GM23338 (cell line): Measurements from ENCODE around the gene SUGCT. TPM values are rescaled to one million over a fixed set of nuclear protein-coding genes. Genes with fewer than 3 reads are reported as not detected.

Experiments used
- ATAC-seq: fragments of 200-7000 bp; cut with Tn5 transposase; 3 replicates; pipeline ENCODE4 v1.9.1; 2020
- DNase-seq: peaks from one replicate; pipeline ENCODE4 v3.0.0-alpha.2; 2015; ENCODE audit warnings: low spot score
- H2AFZ ChIP-seq: fragments of 200-600 bp; sonication (generic); 2 replicates; pipeline ENCODE4 v1.8.0; 2016; ENCODE audit warnings: antibody characterized with exemption, mild to moderate bottlenecking, moderate library complexity
- H3F3A ChIP-seq: fragments of 200-600 bp; sonication (generic); replicated peaks from 2 replicates; pipeline ENCODE4 v1.8.0; 2017; ENCODE audit warnings: antibody characterized with exemption, mixed run types, low read depth
- H3K27ac ChIP-seq: fragments of 200-600 bp; sonication (generic); 2 replicates; pipeline ENCODE4 v1.6.1; 2016; ENCODE audit warnings: low read depth
- H3K27me3 ChIP-seq: fragments of 200-600 bp; sonication (generic); 2 replicates; pipeline ENCODE4 v1.8.0; 2016; ENCODE audit warnings: mild to moderate bottlenecking, mixed run types, moderate library complexity; ENCODE audit not compliant: insufficient read depth
- H3K36me3 ChIP-seq: fragments of 200-600 bp; sonication (generic); 2 replicates; pipeline ENCODE4 v1.8.0; 2016; ENCODE audit warnings: mild to moderate bottlenecking; ENCODE audit not compliant: insufficient read depth
- H3K4me1 ChIP-seq: fragments of 200-600 bp; sonication (generic); 2 replicates; pipeline ENCODE4 v1.8.0; 2016; ENCODE audit warnings: mild to moderate bottlenecking, moderate library complexity; ENCODE audit not compliant: insufficient read depth
- H3K4me2 ChIP-seq: fragments of 200-600 bp; sonication (generic); 2 replicates; pipeline ENCODE4 v1.7.1; 2017; ENCODE audit warnings: mixed run types
- H3K4me3 ChIP-seq: fragments of 200-600 bp; sonication (generic); 2 replicates; pipeline ENCODE4 v1.6.1; 2016; ENCODE audit warnings: mixed run types
- H3K79me2 ChIP-seq: fragments of 200-600 bp; sonication (generic); replicated peaks from 2 replicates; pipeline ENCODE4 v1.8.0; 2017; ENCODE audit warnings: mild to moderate bottlenecking; ENCODE audit not compliant: insufficient read depth
- H3K9me2 ChIP-seq: fragments of 200-600 bp; sonication (generic); 2 replicates; pipeline ENCODE4 v1.8.0; 2017; ENCODE audit not compliant: insufficient read depth
- H4K20me1 ChIP-seq: fragments of 200-600 bp; sonication (generic); replicated peaks from 2 replicates; pipeline ENCODE4 v1.8.0; 2017; ENCODE audit warnings: mild to moderate bottlenecking; ENCODE audit not compliant: insufficient read depth
- H3K27ac Mint-ChIP-seq: 2 replicates; pipeline ENCODE4 v1.8.0; 2020; ENCODE audit warnings: inconsistent platforms, mild to moderate bottlenecking, moderate library complexity, mixed read lengths
- H3K27me3 Mint-ChIP-seq: 3 replicates; pipeline ENCODE4 v1.8.0; 2022; ENCODE audit warnings: low read depth, mild to moderate bottlenecking, moderate library complexity, mixed read lengths, inconsistent platforms; ENCODE audit not compliant: insufficient read depth, poor library complexity
- H3K36me3 Mint-ChIP-seq: 3 replicates; pipeline ENCODE4 v1.8.0; 2021; ENCODE audit warnings: low read depth, mild to moderate bottlenecking, inconsistent platforms, moderate library complexity, mixed read lengths
- H3K4me1 Mint-ChIP-seq: 3 replicates; pipeline ENCODE4 v1.8.0; 2020; ENCODE audit warnings: mild to moderate bottlenecking, inconsistent platforms, mixed read lengths
- H3K4me3 Mint-ChIP-seq: 3 replicates; pipeline ENCODE4 v1.8.0; 2021; ENCODE audit warnings: moderate library complexity, mild to moderate bottlenecking, inconsistent platforms, mixed read lengths
- H3K9me3 Mint-ChIP-seq: 3 replicates; pipeline ENCODE4 v1.8.0; 2020; ENCODE audit warnings: moderate library complexity, mild to moderate bottlenecking, inconsistent platforms, mixed read lengths
- CREB1 ChIP-seq: fragments of 250-450 bp; sonication (Bioruptor Pico); IDR thresholded peaks from 2 replicates; pipeline ENCODE4 v1.5.0; 2020; ENCODE audit warnings: low read depth, mild to moderate bottlenecking, moderate library complexity
- CTCF ChIP-seq, 2 experiments: fragments of 200-600 bp in 1 of 2; sonication (generic) in 1 of 2; conservative IDR thresholded peaks; 2 replicates each; pipeline versions ENCODE4 v1.5.1 to v1.6.1; 2016 to 2017; ENCODE audit warnings: antibody characterized with exemption in 2 of 2, low read depth in 2 of 2, mild to moderate bottlenecking in 2 of 2, moderate library complexity in 1 of 2
- ETS1 ChIP-seq: IDR thresholded peaks from 2 replicates; pipeline ENCODE4 v1.6.1; 2016; ENCODE audit warnings: antibody characterized with exemption
- EZH2phosphoT487 ChIP-seq: fragments of 200-600 bp; sonication (generic); IDR thresholded peaks from one replicate; pipeline ENCODE4 v1.8.1; 2018; ENCODE audit warnings: antibody characterized with exemption; ENCODE audit not compliant: unreplicated experiment
- JUNB ChIP-seq: IDR thresholded peaks from one replicate; pipeline ENCODE4 v1.6.1; 2016; ENCODE audit warnings: antibody characterized with exemption; ENCODE audit not compliant: unreplicated experiment
- STAT1 ChIP-seq: IDR thresholded peaks from one replicate; pipeline ENCODE4 v1.6.1; 2016; ENCODE audit warnings: antibody characterized with exemption; ENCODE audit not compliant: unreplicated experiment
- ZNF114 ChIP-seq: fragments of 250-450 bp; sonication (Bioruptor Pico); IDR thresholded peaks from 2 replicates; pipeline ENCODE4 v1.5.0; 2020; ENCODE audit warnings: mild to moderate bottlenecking, moderate library complexity
- ZNF462 ChIP-seq: fragments of 250-450 bp; sonication (Bioruptor Pico); IDR thresholded peaks from 2 replicates; pipeline ENCODE4 v1.5.0; 2020; ENCODE audit warnings: mild to moderate bottlenecking, moderate library complexity
- polyA plus RNA-seq: library from polyadenylated mRNA; unstranded; fragments of >200 nt; fragmentation: Nextera tagmentation; extraction: Ambion mirVana; gene quantifications from 2 replicates; pipeline ENCODE4 v1.2.1, GENCODE V29; 2016
- total RNA-seq: library from RNA; depleted of rRNA; stranded (reverse); fragments of >200 nt; shearing (Covaris generic); gene quantifications from 2 replicates; pipeline ENCODE4 v1.2.3, GENCODE V29; 2014

SUGCT gene
- total and polyA plus RNA-seq, 2 experiments from 2014 or later, result 4.2 to 5.6 TPM

- no peaks in the 10 kb centered on the region for H3K4me1 ChIP-seq
- Mint-ChIP-seq H3K9me3 (no peaks in the 10 kb centered on the region), H3K27me3 (peaks cover 1% of the 10 kb centered on the region), H3K36me3 (no peaks in the 10 kb centered on the region), H3K4me1 (no peaks in the 10 kb centered on the region), H3K4me3 (no peak overlapping the region), H3K27ac (no peak overlapping the region)
- no peak for DNase-seq
- H3F3A ChIP-seq, result no peaks in the 10 kb centered on the region
- H3K36me3 ChIP-seq, result no peaks in the 10 kb centered on the region
- H3K4me2 ChIP-seq, result no peak overlapping the region
- no peaks in the 10 kb centered on the region for H3K9me2 ChIP-seq
- ATAC-seq, result no peak
- TF ChIP-seq EZH2phosphoT487, result no peak
- no peak for TF ChIP-seq CREB1 (CRISPR knock-in tag)
- TF ChIP-seq STAT1, result no peak
- TF ChIP-seq ETS1, result no peak
- no peak for TF ChIP-seq JUNB
- TF ChIP-seq ZNF462 (CRISPR knock-in tag), result no peak
- no peak for TF ChIP-seq CTCF (conservative IDR thresholded peaks at IDR 0.05; ENCODE audit: low read depth in 2 of 2)
- no peak for TF ChIP-seq ZNF114 (CRISPR knock-in tag)
- H2AFZ ChIP-seq, result no peak overlapping the region
- H3K27me3 ChIP-seq, result no peaks in the 10 kb centered on the region
- H3K27ac ChIP-seq, result no peak overlapping the region
- no peaks in the 10 kb centered on the region for H4K20me1 ChIP-seq
- H3K4me3 ChIP-seq, result no peak overlapping the region
- H3K79me2 ChIP-seq, result no peaks in the 10 kb centered on the region
Observed at GRCh38 chr7:40276061-40276460, 141.3 kb downstream of the SUGCT start.
